WTC11 (cell line): ENCODE measurements around the gene MAGEA11. TPM values are rescaled to one million over a fixed set of nuclear protein-coding genes. Genes with fewer than 3 reads are reported as not detected.
"Not testable (repeated sequence)": the region's sequence is repeated elsewhere in the genome, so short reads cannot be mapped to it uniquely, and the experiment has no call there.

Source experiments
- ATAC-seq: fragments of 200-7000 bp; cut with Tn5 transposase; 2 replicates; pipeline ENCODE4 v1.10.0; 2021; ENCODE audit warnings: mild to moderate bottlenecking, moderate library complexity
- Bru-seq: library from RNA; stranded (reverse); fragments of 400-500 nt; gene quantifications from one replicate; lab custom pipeline; 2021; lab: Mats Ljungman, UMichigan
- CTCF ChIA-PET: fragments of 300-600 bp; sonication (Branson Sonifier 250); formaldehyde crosslinking; loops from one replicate; lab custom pipeline; 2021; ENCODE audit warnings: antibody characterized with exemption; lab: Charles Lee
- POLR2A ChIA-PET: fragments of 350-600 bp; sonication (Branson Sonifier 250); formaldehyde crosslinking; loops from one replicate; lab custom pipeline; 2021; ENCODE audit warnings: antibody characterized with exemption; lab: Charles Lee
- DNase-seq: peaks from one replicate; pipeline ENCODE4 v3.0.0; 2021; ENCODE audit warnings: low spot score
- H3K27ac Mint-ChIP-seq: 2 replicates; pipeline ENCODE4 v1.8.0; 2021; ENCODE audit warnings: mixed read lengths
- H3K27me3 Mint-ChIP-seq: 2 replicates; pipeline ENCODE4 v1.8.0; 2021; ENCODE audit warnings: low read depth, mild to moderate bottlenecking, moderate library complexity, mixed read lengths
- H3K36me3 Mint-ChIP-seq: 2 replicates; pipeline ENCODE4 v1.8.0; 2021; ENCODE audit warnings: mixed read lengths
- H3K4me1 Mint-ChIP-seq: 2 replicates; pipeline ENCODE4 v1.8.0; 2022; ENCODE audit warnings: mixed read lengths
- H3K4me3 Mint-ChIP-seq: 2 replicates; pipeline ENCODE4 v1.8.0; 2021; ENCODE audit warnings: mild to moderate bottlenecking, moderate library complexity, mixed read lengths
- H3K9me3 Mint-ChIP-seq: 2 replicates; pipeline ENCODE4 v1.8.0; 2021; ENCODE audit warnings: mixed read lengths
- CDX4 ChIP-seq: fragments of 250-450 bp; sonication (Bioruptor Pico); IDR thresholded peaks from 2 replicates; pipeline ENCODE4 v1.9.0; 2021; ENCODE audit warnings: moderate library complexity, mild to moderate bottlenecking, inconsistent platforms, borderline replicate concordance
- CREB1 ChIP-seq: sonication (generic); formaldehyde crosslinking; IDR thresholded peaks from 2 replicates; pipeline ENCODE4 v1.8.0; 2023; ENCODE audit warnings: mild to moderate bottlenecking, missing genetic modification reagents
- ELF4 ChIP-seq: sonication (generic); formaldehyde crosslinking; IDR thresholded peaks from 2 replicates; pipeline ENCODE4 v1.8.1; 2022; ENCODE audit warnings: low read depth, mild to moderate bottlenecking, moderate library complexity, missing genetic modification reagents
- ETV6 ChIP-seq: sonication (generic); formaldehyde crosslinking; IDR thresholded peaks from 2 replicates; pipeline ENCODE4 v1.8.1; 2022; ENCODE audit warnings: mild to moderate bottlenecking, missing genetic modification reagents
- GABPB1 ChIP-seq: sonication (generic); formaldehyde crosslinking; IDR thresholded peaks from 2 replicates; pipeline ENCODE4 v1.8.1; 2023; ENCODE audit warnings: mild to moderate bottlenecking, missing genetic modification reagents
- GRHL2 ChIP-seq: fragments of 250-450 bp; sonication (Bioruptor Pico); IDR thresholded peaks from 2 replicates; pipeline ENCODE4 v1.8.0; 2022; ENCODE audit warnings: mild to moderate bottlenecking, moderate library complexity; ENCODE audit not compliant: insufficient replicate concordance, severe bottlenecking
- IRF2 ChIP-seq: sonication (generic); formaldehyde crosslinking; IDR thresholded peaks from 2 replicates; pipeline ENCODE4 v1.8.0; 2022; ENCODE audit warnings: low read depth, missing genetic modification reagents, borderline replicate concordance
- NFATC4 ChIP-seq: fragments of 250-450 bp; sonication (Bioruptor Pico); IDR thresholded peaks from 2 replicates; pipeline ENCODE4 v1.9.0; 2021; ENCODE audit warnings: mild to moderate bottlenecking
- NFE2L1 ChIP-seq: sonication (generic); formaldehyde crosslinking; IDR thresholded peaks from 2 replicates; pipeline ENCODE4 v1.8.1; 2023; ENCODE audit warnings: missing genetic modification reagents
- NR1H2 ChIP-seq: sonication (generic); formaldehyde crosslinking; IDR thresholded peaks from 2 replicates; pipeline ENCODE4 v1.9.0; 2021; ENCODE audit warnings: mild to moderate bottlenecking, moderate library complexity, missing genetic modification reagents
- NR2C2 ChIP-seq: sonication (generic); formaldehyde crosslinking; IDR thresholded peaks from 2 replicates; pipeline ENCODE4 v1.8.0; 2022; ENCODE audit warnings: mild to moderate bottlenecking, missing genetic modification reagents
- RORB ChIP-seq: fragments of 250-450 bp; sonication (Bioruptor Pico); IDR thresholded peaks from 2 replicates; pipeline ENCODE4 v1.9.0; 2021; ENCODE audit warnings: mild to moderate bottlenecking
- USF1 ChIP-seq: sonication (generic); formaldehyde crosslinking; IDR thresholded peaks from 2 replicates; pipeline ENCODE4 v1.8.0; 2022; ENCODE audit warnings: mild to moderate bottlenecking, missing genetic modification reagents
- ZBTB43 ChIP-seq: sonication (generic); formaldehyde crosslinking; IDR thresholded peaks from 2 replicates; pipeline ENCODE4 v1.8.1; 2023; ENCODE audit warnings: mild to moderate bottlenecking, missing genetic modification reagents
- ZMAT4 ChIP-seq: fragments of 250-450 bp; sonication (Bioruptor Pico); IDR thresholded peaks from 2 replicates; pipeline ENCODE4 v1.9.0; 2021; ENCODE audit warnings: mild to moderate bottlenecking
- ZNF232 ChIP-seq: sonication (generic); formaldehyde crosslinking; IDR thresholded peaks from 2 replicates; pipeline ENCODE4 v1.8.0; 2022; ENCODE audit warnings: mild to moderate bottlenecking, missing genetic modification reagents
- ZNF425 ChIP-seq: fragments of 250-450 bp; sonication (Bioruptor Pico); conservative IDR thresholded peaks from 2 replicates; pipeline ENCODE4 v1.9.0; 2021; ENCODE audit warnings: mild to moderate bottlenecking
- ZSCAN18 ChIP-seq: fragments of 250-450 bp; sonication (Bioruptor Pico); IDR thresholded peaks from 2 replicates; pipeline ENCODE4 v2.1.2; 2022; ENCODE audit warnings: mild to moderate bottlenecking, moderate library complexity
- long read RNA-seq, 3 experiments: library from RNA in 1 of 3; library from capped mRNA in 1 of 3; library from polyadenylated mRNA in 1 of 3; unstranded in 2 of 3; stranded (forward) in 1 of 3; transcript quantifications; one replicate each; pipeline ENCODE4 v2.0.0, GENCODE V29; 2021
- total RNA-seq: library from RNA; stranded (reverse); gene quantifications from 3 replicates; pipeline ENCODE4 v1.2.3, GENCODE V29; 2021

Gene MAGEA11
- not detected in 3 replicates for total RNA-seq
- not detected for Bru-seq, nascent RNA
- long read RNA-seq, experiment 1, partial matches to known transcripts = 1 of 1 reads
- long read RNA-seq, experiment 1, other reads (novel, unspliced or antisense) = 0 of 1 reads
- long read RNA-seq, experiment 2 = 0 reads
- long read RNA-seq, experiment 3 = 0 reads

- Mint-ChIP-seq H3K27me3 (peaks cover 74% of the 10 kb centered on the region), H3K36me3 (no peaks in the 10 kb centered on the region), H3K9me3 (no peaks in the 10 kb centered on the region), H3K4me1 (no peaks in the 10 kb centered on the region), H3K27ac (no peak within 1 kb of the TSS), H3K4me3 (no peak within 1 kb of the TSS)
- DNase-seq = no peak
- ChIA-PET POLR2A (no interaction called here), CTCF (no interaction called here)
- TF ChIP-seq RORB (CRISPR knock-in tag) (no peak), GABPB1 (CRISPR knock-in tag) (no peak), NR1H2 (no peak), NFATC4 (CRISPR knock-in tag) (no peak), USF1 (CRISPR knock-in tag) (no peak), ZNF232 (CRISPR knock-in tag) (no peak), ZBTB43 (CRISPR knock-in tag) (no peak), GRHL2 (no peak), ZSCAN18 (no peak), ELF4 (CRISPR knock-in tag) (no peak), ZMAT4 (CRISPR knock-in tag) (no peak), ZNF425 (CRISPR knock-in tag) (no peak), IRF2 (CRISPR knock-in tag) (no peak), NR2C2 (CRISPR knock-in tag) (no peak), CDX4 (CRISPR knock-in tag) (no peak), CREB1 (CRISPR knock-in tag) (no peak), ETV6 (CRISPR knock-in tag) (no peak), NFE2L1 (CRISPR knock-in tag) (no peak)
- ATAC-seq = no peak; the same call in 1 of the 2 replicates
Observed at GRCh38 chrX:149711545-149712236, at the start of gene MAGEA11. Gene MAGEA11 (plus strand): TSS chrX:149712060. CDS start chrX:149713160, 1,100 bp downstream.

- H3K27ac Mint-ChIP-seq, ATAC-seq: not testable (repeated sequence)
Observed at GRCh38 chrX:149675088-149675487, 36.8 kb upstream of the MAGEA11 start.

GRCh38 chrX:149675554-149675953 lies 36.3 kb upstream of the MAGEA11 start:
- POLR2A ChIA-PET, H3K4me1 Mint-ChIP-seq, H3K36me3 Mint-ChIP-seq, DNase-seq, H3K27ac Mint-ChIP-seq, H3K27me3 Mint-ChIP-seq, H3K9me3 Mint-ChIP-seq, H3K4me3 Mint-ChIP-seq, CTCF ChIA-PET: not testable (repeated sequence)
- peak; percentile 88 for ATAC-seq

More at GRCh38 chrX:149675088-149675487, 36.8 kb upstream of the MAGEA11 start:
- H3K27me3 Mint-ChIP-seq, H3K4me3 Mint-ChIP-seq, POLR2A ChIA-PET, CTCF ChIA-PET, H3K4me1 Mint-ChIP-seq, H3K36me3 Mint-ChIP-seq, DNase-seq, H3K9me3 Mint-ChIP-seq: not testable (repeated sequence)

- H3K4me1 Mint-ChIP-seq = peaks cover 30% of the 10 kb centered on the region
- DNase-seq, H3K36me3 Mint-ChIP-seq, CTCF ChIA-PET, H3K27ac Mint-ChIP-seq, POLR2A ChIA-PET, H3K9me3 Mint-ChIP-seq, H3K4me3 Mint-ChIP-seq, ATAC-seq: not testable (repeated sequence)
- peaks cover 11% of the 10 kb centered on the region for H3K27me3 Mint-ChIP-seq
Observed at GRCh38 chrX:149679164-149679678, 32.6 kb upstream of the MAGEA11 start.
